Cardiac septum (tissue), 1 donor: Measurements from ENCODE around the gene MPRIP. TPM values are rescaled to one million over a fixed set of nuclear protein-coding genes. Genes with fewer than 3 reads are reported as not detected.
"Not testable (repeated sequence)": the region's sequence is repeated elsewhere in the genome, so short reads cannot be mapped to it uniquely, and the experiment has no call there.

ENCODE experiments used
- DNase-seq: peaks from one replicate; pipeline ENCODE4 v3.0.0-alpha.2; 2020; ENCODE audit warnings: low spot score
- intact Hi-C: fragments of 100-400 bp; cut with DNase I; formaldehyde crosslinking; loops from one replicate; pipeline ENCODE4 v1.14.0; 2022
- total RNA-seq: library from RNA; stranded (reverse); fragmentation: NEBNext Ultra II Directional; extraction: Animal tissue kit (Norgen Biotek cat#: 25700); gene quantifications from one replicate; pipeline ENCODE4 v1.2.1, GENCODE V29; 2021
- donor health status: DM: no; HTN: no; CAD: no.

MPRIP gene
- total RNA-seq, 1 donor from 2014 or later = 554 TPM

DNA sequence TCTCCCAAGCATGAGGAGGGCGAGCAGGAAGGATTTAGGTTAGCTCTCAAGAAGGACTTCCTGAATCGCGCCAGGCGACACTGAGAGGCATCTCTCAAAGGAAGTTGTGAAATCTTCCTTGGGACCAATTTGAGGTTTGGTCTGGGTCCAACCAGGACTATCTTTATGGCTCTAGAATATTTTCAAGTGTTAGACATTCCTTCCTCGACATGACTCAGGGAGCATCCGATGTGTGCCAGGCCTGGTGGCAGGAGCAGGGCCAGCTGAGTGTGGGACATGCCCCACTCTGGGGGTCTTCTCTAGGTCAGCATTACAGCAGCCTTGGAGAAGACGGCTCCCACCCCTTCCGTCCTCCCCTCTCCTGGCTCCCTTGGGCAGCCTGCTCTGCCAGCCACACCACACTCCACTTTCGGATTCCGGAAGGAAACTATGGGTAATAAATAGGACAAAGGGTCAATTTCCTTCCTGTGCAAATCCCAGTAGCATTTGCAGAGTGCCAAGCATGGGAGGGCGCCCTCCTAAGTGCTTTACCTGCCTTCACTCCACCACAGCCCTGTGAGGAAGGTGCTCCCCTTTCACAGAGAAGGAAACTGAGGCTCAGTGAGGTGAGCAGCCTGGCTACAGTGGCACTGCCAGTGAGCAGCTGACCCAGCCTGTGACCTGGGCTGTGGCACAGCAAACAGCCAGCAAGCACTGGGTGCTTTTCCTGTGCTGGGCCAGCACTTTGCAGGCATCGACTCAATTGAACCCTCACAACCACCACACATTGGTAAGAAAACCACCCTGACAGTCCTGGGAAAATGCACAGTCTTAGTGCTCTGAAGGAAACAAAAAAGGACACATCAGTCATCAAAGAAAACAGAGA, 31.0 kb upstream of the MPRIP start:
- intact Hi-C loops = not testable (repeated sequence)
- DNase-seq = peak; percentile 55

DNA sequence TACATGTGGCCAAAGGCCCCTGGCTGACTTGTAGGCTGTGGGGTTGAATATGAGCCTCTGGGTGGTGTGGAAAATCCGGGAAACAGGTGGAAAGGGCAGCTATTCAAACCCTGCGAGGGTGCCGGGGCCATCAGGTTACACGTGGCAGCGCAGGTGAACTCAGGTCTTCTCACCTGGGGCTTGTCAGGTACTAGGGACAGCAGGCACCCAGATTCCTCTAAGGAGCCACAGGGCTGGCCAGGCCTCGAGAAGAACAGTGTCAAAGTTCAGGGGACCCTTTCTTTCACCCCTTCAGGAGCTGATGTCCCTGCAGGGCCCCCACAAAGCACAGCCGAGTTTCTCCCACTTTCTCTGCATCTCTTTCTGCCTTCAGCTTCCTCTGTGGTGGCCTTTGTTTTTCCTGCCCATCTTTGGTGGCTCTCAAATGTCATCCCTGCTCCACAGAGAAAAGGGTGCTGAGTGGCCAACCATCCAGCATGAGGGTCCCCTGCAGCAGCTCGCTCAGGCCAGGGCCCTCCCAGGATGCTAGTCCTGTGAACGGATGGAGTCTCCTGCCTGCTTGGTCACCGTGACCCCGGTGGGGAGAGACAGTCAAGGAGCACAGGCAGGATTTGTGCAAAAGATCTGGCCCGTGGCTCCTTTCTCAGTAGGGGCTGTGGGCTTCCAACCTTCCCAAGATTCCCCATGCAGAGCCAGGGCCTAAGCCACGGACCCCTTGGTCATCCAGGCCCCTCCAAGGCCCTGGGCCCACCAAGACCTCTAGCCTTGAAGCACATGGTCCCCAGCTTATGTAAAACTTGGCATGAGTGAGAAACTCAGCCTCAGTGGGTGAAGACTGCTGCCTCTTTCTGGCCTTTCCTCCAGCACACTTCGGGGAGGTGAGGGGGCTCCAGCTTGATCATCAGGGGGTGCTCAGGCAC, 28.2 kb upstream of the MPRIP start:
- DNase-seq = peak; percentile 62
- intact Hi-C loops = not testable (repeated sequence)

DNA sequence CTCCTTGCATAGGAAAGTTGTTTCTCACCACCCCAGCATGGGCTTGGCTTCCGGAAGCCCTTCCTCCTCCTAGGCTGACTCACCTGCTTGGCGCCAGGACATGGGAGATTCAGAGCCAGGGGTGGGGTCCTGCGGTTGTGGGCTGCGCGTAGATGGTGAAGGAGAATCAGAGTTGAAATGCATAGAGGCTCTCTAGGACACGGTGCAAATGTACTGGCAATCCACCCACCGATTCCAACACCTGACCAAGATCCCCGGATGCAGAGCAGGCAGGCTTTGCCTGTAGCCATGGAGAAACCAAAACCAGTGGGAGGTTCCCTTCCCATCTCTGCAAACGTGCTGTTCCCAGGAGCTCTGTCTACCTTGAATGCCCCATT, 27.5 kb upstream of the MPRIP start:
- intact Hi-C loops = not testable (repeated sequence)

DNA sequence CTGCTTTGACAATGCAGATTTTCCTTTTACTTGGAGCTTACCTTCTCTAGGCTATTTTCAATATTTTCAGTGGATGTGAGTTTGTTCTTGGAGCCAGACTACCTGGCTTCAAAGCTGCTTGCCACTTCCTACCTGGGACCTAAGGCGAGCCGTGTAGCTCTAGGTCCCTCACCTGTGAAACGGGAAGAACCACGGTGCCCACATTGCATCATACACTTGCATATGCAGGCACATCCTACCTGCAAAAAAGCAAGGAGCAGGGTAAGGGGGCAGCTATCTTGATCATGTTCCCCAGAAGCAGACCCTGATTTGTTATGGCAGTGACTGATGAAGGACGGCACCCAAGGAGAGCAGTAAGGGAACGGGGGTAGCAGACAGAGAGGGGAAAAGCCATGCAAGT, 27.0 kb upstream of the MPRIP start:
- DNase-seq = no peak
- intact Hi-C loops = no loop called here

More for the DNA sequence above, 27.5 kb upstream of the MPRIP start:
- not testable (repeated sequence) for DNase-seq

DNA sequence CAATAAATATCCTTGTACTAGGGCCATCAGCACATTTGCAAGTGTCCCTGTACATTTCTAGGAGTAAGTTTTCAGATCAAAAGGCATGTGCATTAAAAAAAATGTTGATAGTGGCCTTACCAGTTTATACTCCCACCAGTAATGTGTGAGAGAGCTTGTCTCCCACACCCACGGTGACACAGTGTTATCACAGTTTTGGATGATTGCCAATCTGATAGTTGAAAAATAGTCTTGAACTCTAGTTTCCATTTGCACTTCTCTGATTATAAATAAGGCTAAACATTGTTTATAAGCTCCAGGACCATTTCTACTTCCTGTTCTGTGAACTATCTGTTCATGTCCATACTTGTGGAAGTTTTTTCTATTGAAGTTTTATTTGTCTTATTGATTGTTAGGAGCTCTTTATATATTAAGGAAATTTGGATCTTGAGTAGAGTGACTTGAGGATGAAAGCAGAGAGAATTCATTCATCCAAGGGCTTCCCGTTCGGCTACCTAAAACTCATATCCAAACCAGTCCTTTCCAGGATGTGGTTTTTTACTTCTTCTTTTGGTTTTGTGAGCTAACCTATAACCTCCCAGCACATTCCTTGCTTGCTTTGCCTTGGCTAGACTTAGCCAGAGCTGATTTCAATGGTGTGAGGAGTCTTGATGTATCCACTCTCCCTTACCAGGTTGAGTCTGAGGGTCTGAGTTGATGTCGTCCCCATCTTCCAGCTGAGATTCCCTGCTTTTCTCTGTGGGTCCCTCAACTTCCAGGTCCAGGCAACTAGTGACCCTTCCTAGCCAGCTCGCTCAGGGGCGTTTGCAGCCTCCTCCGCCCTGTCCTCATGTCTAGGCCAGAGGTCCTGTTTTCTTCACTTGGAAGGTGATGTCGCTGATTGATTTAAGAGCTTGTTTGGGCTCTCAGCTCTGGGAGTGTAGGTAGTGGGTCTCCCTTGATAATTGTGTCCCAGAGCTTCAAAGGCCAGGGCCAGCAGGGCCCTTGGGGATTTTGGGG, 25.8 kb upstream of the MPRIP start:
- DNase-seq = peak; percentile 53
- intact Hi-C loops = not testable (repeated sequence)

DNA sequence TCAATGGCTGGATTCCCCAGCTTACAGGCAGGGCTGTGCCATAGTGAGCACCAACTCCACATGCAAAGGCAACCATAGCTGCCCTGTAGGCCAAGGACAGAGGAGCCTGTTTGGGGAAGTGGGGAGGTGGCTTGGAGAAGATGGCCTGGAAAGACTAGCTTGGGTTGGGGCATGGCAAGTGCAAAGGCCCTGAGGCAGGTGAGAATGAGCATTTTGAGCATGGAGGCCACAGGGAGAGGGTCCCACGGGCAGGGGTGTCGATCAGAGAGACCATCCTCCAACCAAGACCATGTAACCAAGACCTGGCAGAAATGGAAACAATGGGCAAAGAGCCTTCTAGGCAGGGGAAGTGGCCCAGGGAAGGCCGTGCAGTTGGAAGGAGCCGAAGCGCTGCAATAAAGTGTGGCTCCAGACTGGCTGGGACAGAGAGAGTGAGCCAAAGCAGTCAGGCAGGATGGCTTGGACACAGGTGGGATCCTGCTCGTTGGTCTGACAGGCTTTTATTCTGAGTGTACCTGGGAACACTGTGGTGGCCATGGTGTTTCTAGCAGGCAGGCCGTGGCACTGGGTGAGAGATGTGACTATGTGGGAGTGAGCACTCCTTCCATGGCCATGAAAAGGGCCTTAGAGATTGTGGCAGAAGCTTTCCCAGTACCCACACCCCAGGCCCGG, 24.8 kb upstream of the MPRIP start:
- intact Hi-C loops = no loop called here
- DNase-seq = peak; percentile 36

DNA sequence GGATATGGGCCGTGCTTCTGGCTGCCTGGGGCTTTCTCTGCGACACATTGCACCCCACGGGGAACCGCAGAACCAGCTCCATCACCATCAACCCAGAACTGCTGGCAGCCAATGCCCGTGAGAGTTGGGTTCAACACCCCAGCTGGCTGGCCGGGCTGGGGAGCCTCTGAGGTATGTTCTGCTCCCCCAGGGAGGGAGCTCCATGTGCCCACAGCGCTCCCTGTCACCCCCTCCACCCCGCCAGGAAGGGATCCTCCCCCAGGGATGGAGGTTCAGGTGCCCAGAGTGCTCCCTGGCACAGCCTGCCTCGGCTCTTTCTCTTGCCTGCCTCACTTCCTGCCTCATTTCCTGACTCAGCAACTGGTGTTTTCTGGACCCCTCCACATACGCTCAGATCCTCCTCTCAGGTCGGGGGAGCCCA, 24.2 kb upstream of the MPRIP start:
- DNase-seq = peak; percentile 71
- intact Hi-C loops = no loop called here

DNA sequence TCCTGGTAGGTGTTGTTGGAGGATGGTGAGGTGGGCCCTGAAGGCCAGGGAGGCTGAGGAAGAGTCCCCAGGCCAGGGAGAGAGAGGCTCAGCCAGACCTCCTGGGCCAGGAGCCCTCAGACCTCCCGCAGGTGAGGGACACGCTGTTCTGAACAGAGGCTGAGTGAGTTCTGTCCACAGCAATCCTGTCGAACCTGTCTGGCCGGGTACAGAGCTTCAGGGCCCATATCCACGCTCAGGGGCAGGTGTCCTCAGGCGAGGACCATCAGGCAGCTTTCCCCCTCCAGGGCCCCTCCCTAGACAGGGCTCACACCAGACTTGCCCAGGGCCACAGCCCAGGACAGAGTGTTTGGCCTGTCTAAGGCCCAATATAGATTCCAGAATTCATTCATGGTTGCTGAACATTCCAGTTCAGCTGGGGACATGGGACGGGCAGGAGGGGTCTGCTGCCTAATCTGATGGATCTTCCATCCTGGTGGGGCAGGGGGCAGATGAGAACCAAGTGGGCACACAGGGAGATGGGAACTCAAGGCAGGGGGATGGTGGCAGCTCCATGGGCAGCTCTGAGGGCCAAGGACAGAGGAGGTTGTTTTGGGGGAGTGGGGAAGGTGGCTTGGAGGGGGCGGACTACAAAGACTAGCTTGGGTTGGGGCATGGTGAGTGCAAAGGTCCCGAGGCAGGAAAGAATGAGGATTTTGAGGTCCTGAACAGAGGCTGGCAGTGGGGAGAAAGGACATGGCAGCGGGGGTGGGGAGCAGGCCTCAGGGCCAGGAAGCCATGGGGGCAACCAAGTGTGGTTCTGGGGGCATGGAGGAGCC, 23.4 kb upstream of the MPRIP start:
- intact Hi-C loops = no loop called here
- DNase-seq = peak; percentile 39

DNA sequence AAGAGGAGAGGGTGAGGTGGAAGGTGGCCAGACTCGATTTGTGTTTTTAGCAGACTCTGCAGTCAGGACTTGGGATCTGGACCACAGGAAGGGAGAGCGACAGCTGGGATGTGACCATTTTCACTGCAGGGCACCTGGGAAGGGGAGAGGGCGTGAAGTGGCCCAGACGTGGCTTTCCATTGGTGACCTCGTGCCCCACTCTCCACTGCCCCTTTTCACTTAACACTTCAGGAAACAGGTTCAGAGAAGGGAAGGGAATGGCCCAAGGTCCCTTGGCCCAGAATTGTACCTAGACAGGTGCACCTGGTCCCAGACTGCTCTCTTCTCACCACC, 22.9 kb upstream of the MPRIP start:
- no peak for DNase-seq
- intact Hi-C loops = no loop called here

DNA sequence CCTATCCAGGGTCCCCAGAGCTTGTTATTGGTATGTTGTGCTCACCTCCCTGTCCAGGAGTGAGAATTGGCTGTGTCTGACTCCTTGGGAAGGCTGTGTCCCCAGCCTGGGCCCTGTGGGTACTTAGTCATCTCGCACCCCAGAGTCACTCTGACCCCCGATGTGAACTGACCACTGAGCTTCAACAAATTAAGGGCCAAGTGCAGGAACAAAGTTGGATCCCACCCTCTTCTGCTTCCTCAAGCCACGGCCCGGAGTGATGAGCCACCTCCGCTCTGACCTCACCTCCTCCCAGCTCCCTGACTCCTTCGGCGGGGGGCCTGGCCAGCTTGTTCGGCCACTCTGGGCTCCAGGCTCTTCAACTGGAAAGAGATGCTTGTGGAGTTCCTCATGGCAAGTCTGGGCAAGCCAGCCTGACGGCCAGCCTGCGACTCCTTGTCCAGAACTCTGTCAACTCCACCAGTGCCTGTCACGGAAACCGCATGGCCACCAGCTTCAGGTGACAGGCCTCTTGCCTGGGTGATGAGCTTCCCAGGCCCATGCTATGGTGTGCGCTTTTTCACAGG, 22.3 kb upstream of the MPRIP start:
- no peak for DNase-seq
- intact Hi-C loops = no loop called here

DNA sequence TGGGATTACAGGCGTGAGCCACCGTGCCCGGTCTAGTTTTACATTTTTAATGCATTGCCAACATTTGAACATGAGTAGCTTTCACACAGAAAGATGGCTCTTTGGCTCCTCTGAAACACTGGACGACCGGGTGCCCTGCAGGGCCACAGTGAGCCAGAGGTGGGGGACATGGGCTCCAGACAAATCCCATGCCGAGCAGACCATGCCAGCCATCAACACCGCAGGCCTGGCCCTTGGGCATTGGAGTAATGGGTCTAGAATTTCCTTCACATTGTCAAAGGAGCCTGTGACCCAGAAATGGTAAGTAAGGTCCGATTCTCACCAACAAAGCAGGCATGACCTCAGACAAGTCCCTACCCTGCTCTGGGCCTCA, 21.4 kb upstream of the MPRIP start:
- intact Hi-C loops = loop anchor here (1.0 kb wide), 1 partner anchor 20 kb away; no protein-coding TSS in a partner anchor
- DNase-seq = no peak

DNA sequence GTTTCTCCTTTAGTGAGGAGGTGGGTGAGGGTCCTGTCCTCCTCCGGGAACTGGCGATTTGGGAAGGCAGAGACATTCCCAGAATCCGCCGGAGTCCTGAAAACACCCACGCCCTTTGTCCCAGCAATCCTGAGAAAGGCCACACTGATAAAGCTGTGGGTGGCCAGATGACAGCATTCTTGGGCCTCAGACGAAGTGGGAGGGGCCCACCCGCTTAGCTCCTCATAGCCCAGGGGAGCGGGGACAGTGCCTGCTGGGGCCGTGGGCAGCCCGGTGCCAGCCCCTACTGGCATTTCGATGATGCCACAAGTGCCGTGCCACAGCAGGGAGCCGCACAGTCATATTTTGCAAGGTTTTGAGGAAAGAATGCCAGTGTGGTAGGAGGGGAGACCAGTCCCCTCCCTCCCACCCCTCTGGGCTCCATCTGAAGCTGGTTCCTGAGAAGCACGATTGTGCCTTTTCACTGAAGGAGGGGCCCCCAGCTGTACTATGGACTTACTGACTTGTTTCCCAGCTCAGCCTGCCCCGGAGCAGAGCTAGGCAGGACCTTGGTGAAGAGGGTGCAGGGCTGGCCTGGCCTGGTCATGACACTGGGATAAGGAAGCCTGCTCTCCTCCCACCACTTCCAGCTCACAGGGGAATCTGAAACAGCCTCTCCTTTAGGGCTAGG, 20.9 kb upstream of the MPRIP start:
- intact Hi-C loops = loop anchor here (1.0 kb wide), 1 partner anchor 20 kb away; no protein-coding TSS in a partner anchor
- no peak for DNase-seq

DNA sequence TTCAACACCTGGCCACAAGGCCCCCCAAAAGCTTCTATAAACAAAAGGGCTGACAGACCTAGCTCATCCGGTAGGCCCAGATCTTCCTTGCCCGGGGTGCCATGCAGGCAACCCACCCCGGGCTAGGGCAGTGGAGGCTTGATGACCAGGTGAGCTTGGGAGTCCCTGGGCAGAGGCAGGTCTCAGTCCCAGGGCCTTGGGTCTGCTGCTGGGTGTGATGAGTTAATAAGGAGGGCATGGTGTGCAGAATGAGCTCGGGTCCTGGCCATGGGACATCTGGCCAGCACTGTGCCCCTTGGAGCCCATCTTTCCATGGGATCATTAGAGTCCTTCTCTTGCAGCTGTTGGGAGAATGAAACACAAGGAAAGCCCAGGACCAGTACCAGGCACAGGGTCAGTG, 20.2 kb upstream of the MPRIP start:
- no peak for DNase-seq
- intact Hi-C loops = no loop called here

DNA sequence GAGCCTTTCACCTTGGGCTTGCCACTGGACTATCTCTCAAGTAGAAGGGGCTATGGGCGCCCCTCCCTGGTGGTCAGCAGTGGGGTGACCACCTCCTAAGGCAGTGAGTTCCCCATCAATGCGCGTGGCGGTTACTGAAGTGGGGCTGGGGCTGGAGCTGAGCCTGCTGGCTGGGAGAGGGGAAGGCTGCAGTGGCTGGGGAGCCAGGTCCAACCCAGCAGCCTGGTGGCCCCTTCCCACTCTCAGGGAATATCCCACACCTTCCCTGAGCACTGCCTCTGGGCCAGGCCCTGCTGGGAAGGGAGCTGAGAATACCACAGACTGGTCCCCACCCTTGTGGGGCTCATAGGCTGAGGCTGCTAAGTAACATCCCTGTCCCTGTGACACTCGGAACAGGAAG, 19.8 kb upstream of the MPRIP start:
- no peak for DNase-seq
- intact Hi-C loops = no loop called here

DNA sequence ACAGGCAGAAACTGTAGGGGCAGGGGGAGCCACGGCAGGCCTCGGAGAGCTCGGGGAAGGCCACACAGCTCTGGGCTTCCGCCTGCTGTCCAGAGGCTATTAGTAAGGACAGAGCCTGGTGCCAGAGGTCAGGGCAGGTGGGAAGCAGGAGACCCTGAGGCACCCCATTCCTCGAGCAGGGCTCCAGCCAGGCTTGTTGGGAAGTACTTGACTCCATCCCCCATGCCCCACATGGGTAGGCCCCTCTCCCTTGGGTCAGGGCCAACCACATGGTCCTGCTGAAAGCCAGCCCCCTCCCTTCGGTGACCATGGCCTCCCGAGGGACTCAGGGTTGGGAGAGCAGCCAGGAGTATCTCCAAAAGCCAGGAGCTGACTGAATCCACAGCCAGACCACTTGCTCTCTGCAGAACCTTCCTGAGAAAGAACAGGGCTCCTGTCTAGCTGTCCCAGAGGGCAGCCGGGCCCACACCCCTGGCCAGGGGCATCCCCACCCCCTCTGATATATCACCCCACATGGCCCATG, 17.4 kb upstream of the MPRIP start:
- DNase-seq = peak; percentile 74
- intact Hi-C loops = no loop called here

DNA sequence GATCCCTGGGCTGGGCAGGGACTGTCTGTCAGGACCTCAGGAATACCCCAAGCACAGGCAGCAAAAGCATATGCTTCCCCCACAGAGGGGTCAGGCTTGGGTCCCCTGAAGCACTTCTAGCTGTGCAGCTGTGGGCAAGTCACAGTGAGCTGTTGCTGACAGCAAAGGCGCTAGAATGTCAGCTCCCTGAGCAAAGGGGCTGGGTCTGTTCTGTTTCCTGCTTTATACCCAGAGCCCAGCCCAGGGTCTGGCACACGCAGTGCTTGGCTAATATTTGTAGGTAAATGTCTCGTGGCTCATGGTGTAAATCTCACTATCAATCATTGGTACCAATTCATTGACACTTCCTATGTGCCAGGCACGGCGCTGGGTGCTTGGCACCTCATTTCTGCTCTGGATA, 16.6 kb upstream of the MPRIP start:
- intact Hi-C loops = no loop called here
- DNase-seq = no peak

DNA sequence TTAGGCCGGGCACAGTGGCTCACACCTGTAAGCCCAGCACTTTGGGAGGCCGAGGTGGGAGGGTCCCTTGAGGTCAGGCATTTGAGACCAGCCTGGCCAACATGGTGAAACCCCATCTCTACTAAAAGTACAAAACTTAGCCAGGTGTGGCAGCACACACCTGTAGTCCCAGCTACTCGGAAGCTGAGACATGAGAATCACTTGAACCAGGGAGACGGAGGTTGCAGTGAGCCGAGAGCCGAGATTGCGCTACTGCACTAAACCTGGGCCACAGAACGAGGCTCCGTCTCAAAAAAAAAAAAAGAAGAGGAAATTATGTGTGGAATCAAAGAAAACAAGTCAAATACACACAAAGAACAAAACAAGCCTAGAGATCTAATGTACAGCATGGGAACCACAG, 16.1 kb upstream of the MPRIP start:
- DNase-seq = no peak
- intact Hi-C loops = no loop called here
